NT2/D1 (cell line): ENCODE data around the gene FADD.

Experiments
- SUZ12 ChIP-seq: IDR thresholded peaks from 2 replicates; pipeline ENCODE4 v1.6.1; 2011; ENCODE audit not compliant: insufficient read length, insufficient read depth; ENCODE audit errors: extremely low read depth
- YY1 ChIP-seq: IDR thresholded peaks from 2 replicates; pipeline ENCODE4 v1.6.1; 2011; ENCODE audit not compliant: insufficient read length, insufficient read depth
- ZNF274 ChIP-seq: IDR thresholded peaks from 2 replicates; pipeline ENCODE4 v1.6.1; 2011; ENCODE audit warnings: mild to moderate bottlenecking, low read depth, low read length

- TF ChIP-seq YY1 (no peak), ZNF274 (no peak), SUZ12 (no peak)
Observed at GRCh38 chr11:70247710-70248072, 44.6 kb downstream of the FADD start.
